Muscle layer of colon (tissue), 2 donors: ENCODE results near the gene CCDC187.

Source experiments
- H3K27ac ChIP-seq: one replicate; pipeline ENCODE4 v1.7.0; 2013; ENCODE audit warnings: low read depth, mild to moderate bottlenecking, low read length, moderate library complexity
- H3K27me3 ChIP-seq, 2 donors: one replicate each; pipeline ENCODE4 v1.7.0; 2013; ENCODE audit warnings: low read length in 2 of 2, mild to moderate bottlenecking in 2 of 2; ENCODE audit not compliant: insufficient read depth in 2 of 2, control insufficient read depth in 1 of 2
- H3K36me3 ChIP-seq: one replicate; pipeline ENCODE4 v1.7.0; 2013; ENCODE audit warnings: mild to moderate bottlenecking, low read length; ENCODE audit not compliant: insufficient read depth
- H3K4me1 ChIP-seq: one replicate; pipeline ENCODE4 v1.7.0; 2013; ENCODE audit warnings: mild to moderate bottlenecking, low read length; ENCODE audit not compliant: insufficient read depth
- H3K4me3 ChIP-seq, 2 donors: one replicate each; pipeline ENCODE4 v1.7.0; 2013; ENCODE audit warnings: low read length in 2 of 2, low read depth in 1 of 2, mild to moderate bottlenecking in 1 of 2, moderate library complexity in 1 of 2
- H3K9ac ChIP-seq: one replicate; pipeline ENCODE4 v1.7.0; 2013; ENCODE audit warnings: low read length
- H3K9me3 ChIP-seq: one replicate; pipeline ENCODE4 v1.7.0; 2013; ENCODE audit warnings: mild to moderate bottlenecking, low read length
- donor health status: abdominal sarcoma.
- donor health status: Adenocarcinoma of cecum.

The CCDC187 gene

GRCh38 chr9:136337416-136338395 is 33.8 kb upstream of the CCDC187 start:
- Histone ChIP-seq H3K4me3 (no peak overlapping the region), H3K4me1 (peaks cover 5% of the 10 kb centered on the region), H3K27ac (no peak overlapping the region), H3K9ac (no peak overlapping the region), H3K36me3 (no peaks in the 10 kb centered on the region), H3K9me3 (no peaks in the 10 kb centered on the region), H3K27me3 (no peaks in the 10 kb centered on the region)

GRCh38 chr9:136336881-136337280 is 33.0 kb upstream of the CCDC187 start:
- Histone ChIP-seq H3K27me3 (no peaks in the 10 kb centered on the region), H3K9me3 (no peaks in the 10 kb centered on the region), H3K4me1 (peaks cover 1% of the 10 kb centered on the region), H3K27ac (no peak overlapping the region), H3K9ac (no peak overlapping the region), H3K4me3 (no peak overlapping the region), H3K36me3 (no peaks in the 10 kb centered on the region)

- H3K27me3 ChIP-seq = no peaks in the 10 kb centered on the region
- H3K36me3 ChIP-seq = no peaks in the 10 kb centered on the region
- H3K4me3 ChIP-seq = no peak overlapping the region
- no peak overlapping the region for H3K9ac ChIP-seq
- H3K27ac ChIP-seq = no peak overlapping the region
- H3K9me3 ChIP-seq = no peaks in the 10 kb centered on the region
- no peaks in the 10 kb centered on the region for H3K4me1 ChIP-seq
Measured at GRCh38 chr9:136336156-136336870, 32.4 kb upstream of the CCDC187 start.

- Histone ChIP-seq H3K4me1 (no peaks in the 10 kb centered on the region), H3K27me3 (no peaks in the 10 kb centered on the region), H3K27ac (no peak overlapping the region), H3K9me3 (no peaks in the 10 kb centered on the region), H3K36me3 (no peaks in the 10 kb centered on the region), H3K4me3 (no peak overlapping the region), H3K9ac (no peak overlapping the region)
Measured at GRCh38 chr9:136335296-136336155, 31.6 kb upstream of the CCDC187 start.

GRCh38 chr9:136334541-136334940 is 30.6 kb upstream of the CCDC187 start:
- no peak overlapping the region for H3K4me3 ChIP-seq

GRCh38 chr9:136333486-136333885 is 29.6 kb upstream of the CCDC187 start:
- Histone ChIP-seq H3K9ac (no peak overlapping the region), H3K4me1 (peaks cover 11% of the 10 kb centered on the region), H3K4me3 (no peak overlapping the region), H3K9me3 (no peaks in the 10 kb centered on the region), H3K36me3 (no peaks in the 10 kb centered on the region), H3K27me3 (no peaks in the 10 kb centered on the region), H3K27ac (no peak overlapping the region)

More at GRCh38 chr9:136334541-136334940, 30.6 kb upstream of the CCDC187 start:
- Histone ChIP-seq H3K9me3 (no peaks in the 10 kb centered on the region), H3K36me3 (no peaks in the 10 kb centered on the region), H3K4me1 (peaks cover under 1% of the 10 kb centered on the region), H3K27ac (no peak overlapping the region), H3K27me3 (no peaks in the 10 kb centered on the region), H3K9ac (no peak overlapping the region)

- Histone ChIP-seq H3K27ac (no peak overlapping the region), H3K27me3 (no peaks in the 10 kb centered on the region), H3K9me3 (no peaks in the 10 kb centered on the region), H3K36me3 (no peaks in the 10 kb centered on the region), H3K4me3 (no peak overlapping the region), H3K4me1 (peaks cover 15% of the 10 kb centered on the region), H3K9ac (no peak overlapping the region)
Measured at GRCh38 chr9:136333045-136333444, 29.2 kb upstream of the CCDC187 start.

- peaks cover 16% of the 10 kb centered on the region for H3K4me1 ChIP-seq
- no peaks in the 10 kb centered on the region for H3K36me3 ChIP-seq
- no peak overlapping the region for H3K9ac ChIP-seq
- no peak overlapping the region for H3K27ac ChIP-seq
- H3K4me3 ChIP-seq = no peak overlapping the region
- no peaks in the 10 kb centered on the region for H3K27me3 ChIP-seq
- no peaks in the 10 kb centered on the region for H3K9me3 ChIP-seq
Measured at GRCh38 chr9:136332482-136332983, 28.6 kb upstream of the CCDC187 start.

GRCh38 chr9:136331556-136332481 is 27.9 kb upstream of the CCDC187 start:
- no peaks in the 10 kb centered on the region for H3K27me3 ChIP-seq
- H3K9ac ChIP-seq = no peak overlapping the region
- H3K36me3 ChIP-seq = no peaks in the 10 kb centered on the region
- H3K4me1 ChIP-seq = peaks cover 19% of the 10 kb centered on the region
- H3K9me3 ChIP-seq = no peaks in the 10 kb centered on the region
- H3K27ac ChIP-seq = no peak overlapping the region
- H3K4me3 ChIP-seq = no peak overlapping the region

GRCh38 chr9:136331030-136331429 is 27.1 kb upstream of the CCDC187 start:
- H3K36me3 ChIP-seq = no peaks in the 10 kb centered on the region
- H3K27me3 ChIP-seq = no peaks in the 10 kb centered on the region
- H3K4me3 ChIP-seq = no peak overlapping the region
- peaks cover 24% of the 10 kb centered on the region for H3K4me1 ChIP-seq
- H3K9me3 ChIP-seq = no peaks in the 10 kb centered on the region
- no peak overlapping the region for H3K9ac ChIP-seq
- H3K27ac ChIP-seq = no peak overlapping the region
